ENCODE results near the gene KCNJ14. TPM values are rescaled to one million over a fixed set of nuclear protein-coding genes. Genes with fewer than 3 reads are reported as not detected.

Gene KCNJ14
- total and polyA plus RNA-seq, 2 of the 8 experiments (the other 6 are each of a cell fraction or from before 2014, with no cell fraction given) = 0.45 to 0.89 TPM

- Histone ChIP-seq H3K79me2 (ENCODE audit: control insufficient read depth in 1 of 2, insufficient read depth in 2 of 2, low read length in 2 of 2) (peaks cover 0 to 4% of the 10 kb centered on the region in 2 experiments; a peak in 1 of 4 replicates), H3K27ac (ENCODE audit: low read depth, low read length) (no peak overlapping the region), H4K91ac (replicated peaks; ENCODE audit: insufficient read length, low read length) (no peak overlapping the region), H3K36me3 (ENCODE audit: control insufficient read depth in 2 of 4, insufficient read depth in 4 of 4, low read length in 3 of 4) (peaks cover 40 to 81% (median 70%) of the 10 kb centered on the region in 4 experiments), H3K9ac (replicated peaks in 1 of 4; ENCODE audit: extremely low read depth in 1 of 4, low read depth in 3 of 4, low read length in 3 of 4) (no peak overlapping the region), H3K14ac (ENCODE audit: insufficient read length) (no peak overlapping the region), H2AFZ (ENCODE audit: low read length) (no peak overlapping the region), H4K8ac (ENCODE audit: extremely low read depth, insufficient read depth, low read length) (no peak overlapping the region), H2BK5ac (ENCODE audit: low read depth, low read length) (peak overlapping the region; percentile 52; the same call in 1 of the 2 replicates), H3K27me3 (replicated peaks in 1 of 4; ENCODE audit: control insufficient read depth in 3 of 4, extremely low read depth in 1 of 4, insufficient read depth in 3 of 4, low read length in 3 of 4) (no peaks in the 10 kb centered on the region), H4K5ac (ENCODE audit: insufficient read length, low read depth, low read length) (no peak overlapping the region), H3K4ac (replicated peaks; ENCODE audit: insufficient read length, low read depth, low read length) (no peak overlapping the region), H3K4me1 (replicated peaks in 1 of 4; ENCODE audit: control insufficient read depth in 3 of 4, insufficient read depth in 4 of 4, low read length in 3 of 4) (0 out of 7 replicates have a peak, but pooled peaks cover 0 to 3% (median 0%) of the 10 kb centered on the region in 4 experiments), H3K9me3 (ENCODE audit: insufficient read depth in 2 of 2, low read depth in 1 of 2, low read length in 1 of 2) (no peaks in the 10 kb centered on the region), H3K23ac (ENCODE audit: insufficient read length) (no peak overlapping the region), H3K23me2 (ENCODE audit: low read depth, low read length) (0 out of 2 replicates have a peak, but pooled peaks cover 2% of the 10 kb centered on the region), H3K79me1 (ENCODE audit: low read depth, low read length) (peaks cover 3% of the 10 kb centered on the region; the same call in 1 of the 2 replicates), H3K4me3 (ENCODE audit: extremely low read depth in 1 of 4, insufficient read depth in 2 of 4, low read depth in 3 of 4, low read length in 4 of 4) (no peak overlapping the region), H3K4me2 (ENCODE audit: insufficient read depth in 1 of 2, low read depth in 2 of 2, low read length in 2 of 2) (no peak overlapping the region), H3K56ac (replicated peaks; ENCODE audit: insufficient read length, low read depth, low read length) (no peak overlapping the region), H2BK12ac (ENCODE audit: low read depth, low read length) (no peak overlapping the region), H2BK120ac (replicated peaks; ENCODE audit: low read depth, low read length) (no peak overlapping the region), H4K20me1 (replicated peaks in 1 of 2; ENCODE audit: control insufficient read depth in 1 of 2, insufficient read depth in 2 of 2, low read length in 2 of 2) (peaks cover 18 to 21% of the 10 kb centered on the region in 2 experiments), H3K18ac (ENCODE audit: extremely low read depth, low read length) (no peak overlapping the region), H2BK20ac (ENCODE audit: low read length) (no peak overlapping the region), H2BK15ac (ENCODE audit: low read length) (no peak overlapping the region), H2AK5ac (ENCODE audit: low read depth, low read length) (no peak overlapping the region)
- TF ChIP-seq POLR2A (IDR thresholded peaks at IDR 0.05; ENCODE audit: control extremely low read depth in 1 of 2, low read depth in 2 of 2, low read length in 2 of 2) (peak in 1 of 2 experiments; percentile 32; a peak in 1 of 3 replicates), JUND (IDR thresholded peaks at IDR 0.05; ENCODE audit: low read length) (no peak)
- no peak for FAIRE-seq
- WGBS, 2 experiments (ENCODE audit: extremely low coverage in 1 of 2, insufficient coverage in 1 of 2, insufficient read length in 1 of 2, insufficient replicate concordance in 2 of 2, low coverage in 1 of 2, low lambda C conversion rate in 2 of 2, missing lambda C conversion rate in 1 of 2) = 98% methylated on average over 17 of the region's 17 CpGs; no CpG with 5 or more reads in 1 of the 2 experiments
- no peak for DNase-seq (ENCODE audit: low read depth in 1 of 2, low spot score in 2 of 2)
- POLR2A ChIA-PET (ENCODE audit: partially characterized antibody) = interaction anchor here (0.5 to 11.4 kb wide), 11 partner anchors 8 to 272 kb away, joined by 3 to 176 read pairs (median 4); no protein-coding TSS in a partner anchor
- CTCF ChIA-PET (ENCODE audit: partially characterized antibody) = interaction anchor here (0.7 to 1.7 kb wide), 3 partner anchors 13 to 29 kb away, joined by 3 to 11 read pairs (median 3); partner anchors contain the start of gene GRWD1
Measured at GRCh38 chr19:48475369-48476068, 20.1 kb downstream of the KCNJ14 start.

All from H1 (cell line).